Measurements from ENCODE around the gene SMIM45.

The SMIM45 gene

GRCh38 chr22:42001706-42002105, 49.8 kb downstream of the SMIM45 start (continued):
- TF ChIP-seq PHF8 (conservative IDR thresholded peaks at IDR 0.05; ENCODE audit: low read depth, low read length) (no peak), RNF2 (IDR thresholded peaks at IDR 0.05; ENCODE audit: borderline replicate concordance, low read depth, low read length, missing control alignments, poor library complexity, severe bottlenecking) (no peak), SP1 (IDR thresholded peaks at IDR 0.05; ENCODE audit: low read depth, low read length) (no peak)

Data from H1 (cell line).